Transverse colon (tissue), 4 donors: ENCODE measurements around the gene EPB41L5. TPM values are rescaled to one million over a fixed set of nuclear protein-coding genes. Genes with fewer than 3 reads are reported as not detected.

Source experiments
- DNase-seq: peaks from one replicate; pipeline ENCODE4 v3.0.0-alpha.2; 2019
- H3K27ac ChIP-seq, 4 donors: fragments of 200-600 bp; sonication (generic); 2 replicates each; pipeline ENCODE4 v1.5.1; 2016 to 2018; ENCODE audit warnings: inconsistent platforms in 4 of 4
- H3K27me3 ChIP-seq: fragments of 200-600 bp; sonication (generic); 2 replicates; pipeline ENCODE4 v1.5.1; 2017; ENCODE audit warnings: inconsistent platforms
- H3K36me3 ChIP-seq, 4 donors: fragments of 200-600 bp; sonication (generic); 2 replicates each; pipeline ENCODE4 v1.5.1; 2017 to 2019; ENCODE audit warnings: inconsistent platforms in 4 of 4
- H3K4me1 ChIP-seq, 4 donors: fragments of 200-600 bp; sonication (generic); 2 replicates each; pipeline ENCODE4 v1.5.1; 2017 to 2020; ENCODE audit warnings: inconsistent platforms in 4 of 4
- H3K4me3 ChIP-seq, 4 donors: fragments of 200-600 bp; sonication (generic); 1 replicate in 1 of 4; 2 replicates in 3 of 4; pipeline versions ENCODE4 v1.5.1 to v1.6.1; 2017 to 2019; ENCODE audit warnings: inconsistent platforms in 4 of 4
- H3K9me3 ChIP-seq, 2 donors: fragments of 200-600 bp; sonication (generic); 2 replicates each; pipeline ENCODE4 v1.5.1; 2017 to 2019; ENCODE audit warnings: inconsistent platforms in 2 of 2
- EP300 ChIP-seq: sonication (generic); formaldehyde crosslinking; IDR thresholded peaks from one replicate; pipeline ENCODE4 v1.6.1; 2017; ENCODE audit warnings: antibody characterized with exemption, low read depth
- POLR2A ChIP-seq: fragments of 450-650 bp; IDR thresholded peaks from one replicate; pipeline ENCODE4 v1.6.1; 2016; ENCODE audit warnings: antibody characterized with exemption, mild to moderate bottlenecking, moderate library complexity
- POLR2AphosphoS5 ChIP-seq, 3 donors: sonication (generic); formaldehyde crosslinking; IDR thresholded peaks; one replicate each; pipeline ENCODE4 v1.6.1; 2016; ENCODE audit warnings: antibody characterized with exemption in 3 of 3
- WGBS, 2 donors: methylation state at CpG; one replicate each; pipeline ENCODE4 v1.1.5; 2018; ENCODE audit warnings: low coverage in 1 of 2; 5-methylcytosine and 5-hydroxymethylcytosine counted together
- in situ Hi-C, 4 donors: fragments of 200-750 bp; cut with MboI; loops; one replicate each; pipeline versions ENCODE4 v1.15.0 to v1.15.1; 2017; ENCODE audit warnings: low sequenced_read_pairs in 3 of 4, low pct_ligation_motif_present in 1 of 4, low pct_unique_long_range_greater_than_20kb in 1 of 4
- intact Hi-C: fragments of 100-400 bp; cut with DNase I; formaldehyde crosslinking; loops from one replicate; pipeline ENCODE4 v1.15.1; 2023; ENCODE audit warnings: low total_unique reads
- total RNA-seq, 4 donors: library from RNA; depleted of rRNA; stranded (reverse); fragments of >200 nt; gene quantifications; one replicate each; pipeline ENCODE4 v1.1.0, GENCODE V29; 2016
- TF ChIP-seq, protein P1 (sequence below), 5 experiments: fragments of 200-600 bp in 3 of 5; fragments of 450-650 bp in 2 of 5; sonication (generic) in 3 of 5; IDR thresholded peaks; 1 replicate in 2 of 5; 2 replicates in 3 of 5; pipeline ENCODE4 v1.5.1; 2016 to 2017; ENCODE audit warnings: antibody characterized with exemption in 5 of 5, inconsistent platforms in 3 of 5, mild to moderate bottlenecking in 2 of 5, moderate library complexity in 1 of 5

The EPB41L5 gene
- total RNA-seq, 4 donors from 2014 or later: 11.1 to 36.5 (median 27.6) TPM

DNA sequence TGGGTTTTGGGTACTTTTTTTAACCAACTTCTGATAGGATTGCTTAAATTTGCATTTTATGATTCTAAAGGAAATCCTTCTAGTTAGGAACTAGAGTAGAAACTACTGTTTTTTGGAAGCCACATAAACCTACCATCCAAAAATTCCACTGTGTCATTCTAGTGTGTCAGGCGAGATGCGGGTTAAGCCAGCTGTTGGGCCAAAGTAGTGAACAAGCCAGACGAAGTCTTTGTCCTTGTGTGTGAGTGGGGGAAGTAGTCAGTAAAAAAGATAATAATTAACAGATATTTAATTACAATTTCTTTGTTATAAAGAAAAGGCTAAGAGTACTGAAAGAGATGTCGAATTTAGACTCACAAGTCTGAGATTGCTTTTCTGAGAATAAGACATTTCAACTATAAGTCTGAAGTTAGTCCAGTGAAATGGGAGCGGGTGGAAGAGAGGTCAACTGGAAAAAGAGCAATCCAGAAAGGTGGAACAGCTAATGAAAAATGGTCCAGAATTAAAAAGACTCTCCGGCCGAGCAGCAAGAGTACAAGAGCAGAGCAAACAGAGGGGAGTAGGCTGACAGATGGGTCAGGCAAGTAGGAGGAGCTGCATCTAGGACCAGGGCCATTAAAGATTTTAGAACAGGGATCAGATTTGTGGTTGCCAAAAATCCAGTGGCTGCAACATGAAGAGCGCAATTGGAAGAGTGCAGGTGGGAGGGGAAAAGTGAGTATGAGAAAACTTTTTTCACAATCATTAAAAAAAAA, 1.5 kb downstream of the EPB41L5 start:
- no peak for DNase-seq
- WGBS, 2 donors: 63 to 72% methylated on average over 8 of the region's 8 CpGs
- Histone ChIP-seq H3K27ac (peak overlapping the region in 1 of 4 donors; percentile 91), H3K9me3 (no peaks in the 10 kb centered on the region), H3K36me3 (no peaks in the 10 kb centered on the region), H3K4me1 (peaks cover 0 to 19% (median 14%) of the 10 kb centered on the region in 4 donors), H3K27me3 (no peaks in the 10 kb centered on the region), H3K4me3 (peak overlapping the region in 2 of 4 donors; percentile 94 to 95)
- in situ Hi-C loops: no loop called here
- TF ChIP-seq EP300 (no peak), POLR2A (no peak), POLR2AphosphoS5 (IDR thresholded peaks at IDR 0.05) (no peak)
- TF ChIP-seq, protein P1, sequence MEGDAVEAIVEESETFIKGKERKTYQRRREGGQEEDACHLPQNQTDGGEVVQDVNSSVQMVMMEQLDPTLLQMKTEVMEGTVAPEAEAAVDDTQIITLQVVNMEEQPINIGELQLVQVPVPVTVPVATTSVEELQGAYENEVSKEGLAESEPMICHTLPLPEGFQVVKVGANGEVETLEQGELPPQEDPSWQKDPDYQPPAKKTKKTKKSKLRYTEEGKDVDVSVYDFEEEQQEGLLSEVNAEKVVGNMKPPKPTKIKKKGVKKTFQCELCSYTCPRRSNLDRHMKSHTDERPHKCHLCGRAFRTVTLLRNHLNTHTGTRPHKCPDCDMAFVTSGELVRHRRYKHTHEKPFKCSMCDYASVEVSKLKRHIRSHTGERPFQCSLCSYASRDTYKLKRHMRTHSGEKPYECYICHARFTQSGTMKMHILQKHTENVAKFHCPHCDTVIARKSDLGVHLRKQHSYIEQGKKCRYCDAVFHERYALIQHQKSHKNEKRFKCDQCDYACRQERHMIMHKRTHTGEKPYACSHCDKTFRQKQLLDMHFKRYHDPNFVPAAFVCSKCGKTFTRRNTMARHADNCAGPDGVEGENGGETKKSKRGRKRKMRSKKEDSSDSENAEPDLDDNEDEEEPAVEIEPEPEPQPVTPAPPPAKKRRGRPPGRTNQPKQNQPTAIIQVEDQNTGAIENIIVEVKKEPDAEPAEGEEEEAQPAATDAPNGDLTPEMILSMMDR (IDR thresholded peaks at IDR 0.05): no peak
- intact Hi-C loops: no loop called here

DNA sequence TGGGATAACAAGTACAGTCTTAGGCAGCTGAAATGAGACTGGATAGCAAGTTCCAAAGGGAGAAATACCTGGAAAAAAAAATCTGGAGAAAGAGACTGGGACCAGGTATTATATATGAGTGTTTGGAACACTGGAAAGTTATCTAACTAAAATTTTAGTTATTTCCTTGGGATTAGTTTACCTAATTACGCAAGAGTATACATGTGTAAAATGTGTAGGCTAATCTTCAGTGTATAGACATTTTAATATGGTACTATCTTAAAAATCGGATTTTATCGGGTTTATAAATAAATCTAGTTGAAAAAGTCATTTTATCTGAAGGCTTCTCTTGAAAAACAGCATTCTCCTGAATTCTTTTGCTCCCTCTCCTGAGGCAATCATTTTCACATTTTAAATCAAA, 3.9 kb downstream of the EPB41L5 start:
- intact Hi-C loops (no loop called here), in situ Hi-C loops (no loop called here)
- Histone ChIP-seq H3K9me3 (no peaks in the 10 kb centered on the region), H3K36me3 (no peaks in the 10 kb centered on the region), H3K27me3 (no peaks in the 10 kb centered on the region), H3K27ac (no peak overlapping the region), H3K4me1 (peaks cover 0 to 19% (median 14%) of the 10 kb centered on the region in 4 donors), H3K4me3 (no peak overlapping the region)
- TF ChIP-seq POLR2A (no peak), POLR2AphosphoS5 (IDR thresholded peaks at IDR 0.05) (no peak), EP300 (no peak)
- TF ChIP-seq, protein P1 (IDR thresholded peaks at IDR 0.05): no peak
- 90% methylated on average over 3 of the region's 3 CpGs for WGBS, 2 donors
- DNase-seq: no peak

DNA sequence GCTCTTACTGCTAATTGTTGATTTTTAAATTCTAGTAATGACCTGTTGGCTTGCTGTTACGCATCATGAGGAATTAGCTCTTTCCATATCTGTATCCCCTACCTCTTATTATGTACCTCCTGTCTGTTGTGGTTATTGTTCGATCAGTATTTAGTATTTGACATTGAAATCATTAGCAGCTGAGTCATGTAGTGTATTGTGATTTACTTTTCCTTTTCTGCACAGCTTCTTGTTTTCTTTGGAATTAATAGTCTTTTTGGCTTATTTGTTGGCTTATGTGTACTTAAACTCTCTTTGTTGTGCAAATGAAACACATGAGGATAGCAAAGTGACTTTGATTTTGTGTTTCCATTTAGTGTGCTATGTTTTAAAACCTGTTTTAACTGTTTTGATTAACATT, 4.3 kb downstream of the EPB41L5 start:
- 89 to 95% methylated on average over 2 of the region's 2 CpGs for WGBS, 2 donors
- no peak overlapping the region for H3K4me3 ChIP-seq
- TF ChIP-seq EP300 (no peak), POLR2AphosphoS5 (IDR thresholded peaks at IDR 0.05) (no peak), POLR2A (no peak)
- in situ Hi-C loops: no loop called here
- H3K36me3 ChIP-seq: no peaks in the 10 kb centered on the region
- peaks cover 0 to 15% (median 10%) of the 10 kb centered on the region in 4 donors for H3K4me1 ChIP-seq
- H3K9me3 ChIP-seq: no peaks in the 10 kb centered on the region
- H3K27me3 ChIP-seq: no peaks in the 10 kb centered on the region
- DNase-seq: no peak
- H3K27ac ChIP-seq: no peak overlapping the region
- intact Hi-C loops: no loop called here

DNA sequence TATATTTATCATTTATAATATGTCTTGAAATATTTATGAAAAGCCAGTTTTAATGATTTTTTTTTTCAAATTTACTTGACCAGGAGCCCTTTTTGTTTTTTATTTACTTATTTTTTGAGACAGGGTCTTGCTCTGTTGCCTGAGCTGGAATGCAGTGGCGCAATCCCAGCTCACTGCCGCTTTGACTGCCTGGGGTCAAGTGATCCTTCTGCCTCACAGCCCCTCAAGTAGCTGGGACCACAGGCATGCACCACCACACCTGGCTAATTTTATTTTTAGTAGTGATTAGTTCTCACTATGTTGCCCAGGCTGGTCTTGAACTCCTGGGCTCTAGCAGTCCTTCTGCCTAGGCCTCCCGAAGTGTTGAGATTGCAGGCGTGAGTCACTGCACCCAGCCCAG, 5.7 kb downstream of the EPB41L5 start:
- H3K27me3 ChIP-seq: no peaks in the 10 kb centered on the region
- peaks cover 0 to 11% (median 6%) of the 10 kb centered on the region in 4 donors for H3K4me1 ChIP-seq
- TF ChIP-seq POLR2A: no peak
- no peak for TF ChIP-seq POLR2AphosphoS5 (IDR thresholded peaks at IDR 0.05)
- TF ChIP-seq, protein P1 (IDR thresholded peaks at IDR 0.05): no peak
- no peak for TF ChIP-seq EP300
- H3K27ac ChIP-seq: no peak overlapping the region
- H3K9me3 ChIP-seq: no peaks in the 10 kb centered on the region
- DNase-seq: no peak
- 92 to 94% methylated on average over 2 to 4 of the region's 4 CpGs for WGBS, 2 donors
- H3K36me3 ChIP-seq: no peaks in the 10 kb centered on the region
- no peak overlapping the region for H3K4me3 ChIP-seq
- in situ Hi-C loops: no loop called here
- intact Hi-C loops: no loop called here
